Vagina (tissue), 2 donors: ENCODE results near the gene CMIP.

ENCODE experiments used
- CTCF ChIP-seq, 3 experiments: fragments of 450-650 bp in 2 of 3; fragments of 200-600 bp in 1 of 3; sonication (generic) in 1 of 3; IDR thresholded peaks; one replicate each; pipeline ENCODE4 v1.5.1; 2017 to 2019; ENCODE audit warnings: antibody characterized with exemption in 3 of 3, mild to moderate bottlenecking in 2 of 3, moderate library complexity in 2 of 3
- POLR2A ChIP-seq, 2 donors: fragments of 450-650 bp; IDR thresholded peaks; one replicate each; pipeline ENCODE4 v1.6.1; 2017; ENCODE audit warnings: antibody characterized with exemption in 2 of 2, mild to moderate bottlenecking in 2 of 2, moderate library complexity in 2 of 2
- POLR2AphosphoS5 ChIP-seq, 2 donors: sonication (generic); formaldehyde crosslinking; IDR thresholded peaks; one replicate each; pipeline ENCODE4 v1.9.0; 2017; ENCODE audit warnings: antibody characterized with exemption in 2 of 2, mild to moderate bottlenecking in 2 of 2, low read depth in 1 of 2; ENCODE audit not compliant: insufficient read depth in 1 of 2

- TF ChIP-seq CTCF (IDR thresholded peaks at IDR 0.05) (no peak), POLR2AphosphoS5 (IDR thresholded peaks at IDR 0.05; ENCODE audit: insufficient read depth in 1 of 2, low read depth in 1 of 2) (no peak), POLR2A (IDR thresholded peaks at IDR 0.05) (no peak)
These were observed 183.2 kb downstream of the CMIP start for GRCh38 chr16:81627729-81628244.
